Activated CD4-positive, alpha-beta T cell treated with anti-CD3 and anti-CD28 coated beads, Interleukin-2, amount 50 U/mL, for 16 hours (primary cell): ENCODE data around the gene CCN5.
"Not testable (repeated sequence)": the region's sequence is repeated elsewhere in the genome, so short reads cannot be mapped to it uniquely, and the experiment has no call there.

Source experiments
- DNase-seq: peaks from one replicate; pipeline ENCODE4 v3.0.0-alpha.2; 2020

Gene CCN5

GRCh38 chr20:44761423-44761822, 46.3 kb downstream of the CCN5 start:
- no peak for DNase-seq

GRCh38 chr20:44762466-44763140, 47.4 kb downstream of the CCN5 start:
- DNase-seq: no peak

GRCh38 chr20:44763798-44764197, 48.6 kb downstream of the CCN5 start:
- not testable (repeated sequence) for DNase-seq

- DNase-seq: no peak
Measured at GRCh38 chr20:44765091-44765490, 49.9 kb downstream of the CCN5 start.

- no peak for DNase-seq
Measured at GRCh38 chr20:44765701-44766347, 50.7 kb downstream of the CCN5 start.

- DNase-seq: no peak
Measured at GRCh38 chr20:44768256-44768655, 53.1 kb downstream of the CCN5 start.

GRCh38 chr20:44768854-44769480, 53.8 kb downstream of the CCN5 start:
- DNase-seq: no peak

- no peak for DNase-seq
Measured at GRCh38 chr20:44769481-44769863, 54.3 kb downstream of the CCN5 start.

GRCh38 chr20:44770484-44771171, 55.5 kb downstream of the CCN5 start:
- DNase-seq: no peak

GRCh38 chr20:44771172-44771535, 56.0 kb downstream of the CCN5 start:
- no peak for DNase-seq

- no peak for DNase-seq
Measured at GRCh38 chr20:44772636-44773035, 57.5 kb downstream of the CCN5 start.

- DNase-seq: no peak
Measured at GRCh38 chr20:44773070-44773829, 58.1 kb downstream of the CCN5 start.

GRCh38 chr20:44776980-44777379, 61.8 kb downstream of the CCN5 start:
- DNase-seq: no peak
